Fibroblast of upper back skin (primary cell): ENCODE measurements around the gene CASQ1.
A peak's percentile ranks its signal among the peaks of the same experiment; 100 is the strongest.

Experiments
- DNase-seq: peaks from one replicate; pipeline ENCODE4 v3.0.0-alpha.2; 2013

The CASQ1 gene

GRCh38 chr1:160206421-160207117 is 16.2 kb downstream of the CASQ1 start:
- peak; percentile 93 for DNase-seq

DNA sequence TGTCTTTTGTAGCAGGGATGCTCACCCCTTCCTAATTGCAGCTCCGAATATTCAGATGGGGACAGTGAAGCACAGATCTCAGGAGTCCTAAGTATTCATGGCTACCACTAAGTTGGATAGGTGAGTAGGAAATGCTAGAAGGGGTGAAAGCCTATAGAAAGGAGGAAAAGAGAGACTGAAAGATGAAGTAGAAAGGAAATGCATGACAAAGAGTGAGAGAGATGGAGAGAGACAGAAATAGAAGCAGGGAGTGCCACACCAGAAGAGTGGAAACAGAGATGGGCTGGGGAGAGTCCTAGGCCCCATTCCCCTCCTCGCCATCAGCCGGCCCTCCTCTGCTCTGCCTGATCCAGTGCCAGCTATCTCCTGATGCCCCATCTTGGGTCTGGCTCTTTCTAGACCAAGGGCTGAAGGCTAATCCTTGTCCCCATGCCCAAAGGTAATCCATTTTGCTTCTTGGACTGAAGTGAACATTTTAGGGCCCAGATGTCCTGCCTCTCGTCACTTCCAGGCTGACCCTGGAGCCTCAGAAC is 16.8 kb downstream of the CASQ1 start:
- no peak for DNase-seq

- no peak for DNase-seq
These were observed 17.6 kb downstream of the CASQ1 start for GRCh38 chr1:160207771-160208556.

GRCh38 chr1:160208557-160209320 is 18.4 kb downstream of the CASQ1 start:
- no peak for DNase-seq

DNA sequence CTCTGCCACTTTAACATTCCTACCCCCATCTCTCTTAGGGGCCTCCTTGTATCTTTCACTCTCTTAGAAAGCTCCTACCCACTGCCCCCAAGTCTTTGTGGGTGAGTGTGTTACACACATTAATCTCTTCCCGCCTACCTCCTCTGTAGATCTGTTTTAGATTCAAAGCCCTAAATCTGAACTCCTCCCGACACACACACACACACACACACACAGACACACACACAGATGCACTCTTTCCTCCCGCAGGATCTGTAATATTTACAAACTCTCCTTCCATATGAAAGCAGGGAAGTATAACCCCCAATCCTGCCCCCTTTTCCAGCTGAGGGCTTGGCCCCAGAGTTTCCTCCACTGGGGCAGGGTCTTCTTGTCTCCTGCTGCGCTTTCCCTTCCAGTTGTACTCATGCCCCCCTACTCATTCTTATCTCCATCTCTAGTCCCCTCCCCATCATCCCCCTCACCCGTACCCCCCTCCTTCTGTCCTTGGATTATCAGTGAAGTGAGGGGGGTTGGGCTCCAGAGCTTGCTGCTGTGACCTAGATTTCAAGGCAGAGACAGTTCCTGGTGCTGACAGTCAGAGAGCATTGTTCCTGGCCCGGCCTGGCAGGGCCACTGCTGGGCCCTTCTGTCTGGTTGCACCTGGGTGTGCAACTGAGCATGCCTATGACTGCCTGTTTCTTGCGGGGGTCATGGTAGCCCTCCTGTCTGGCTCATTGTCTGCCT is 19.1 kb downstream of the CASQ1 start:
- no peak for DNase-seq

DNA sequence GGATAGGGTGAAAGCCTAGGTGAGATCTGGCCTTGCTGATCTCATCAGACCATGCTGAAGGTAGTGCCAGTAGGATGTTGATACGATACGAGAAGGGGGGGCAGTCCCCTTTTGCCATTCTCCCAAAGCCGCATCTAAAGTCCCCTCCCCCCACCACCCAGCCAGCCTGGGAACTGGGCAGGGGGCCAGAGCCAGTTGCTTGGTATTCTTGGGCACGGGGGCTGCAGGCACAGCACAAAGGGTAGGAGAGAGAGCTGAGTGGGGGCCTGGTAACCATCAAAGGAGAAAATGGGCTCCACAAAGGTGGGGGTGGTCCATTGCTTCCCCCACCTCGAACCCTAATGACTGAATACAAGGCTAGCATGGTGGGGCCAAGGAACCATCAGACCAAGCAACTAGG is 20.2 kb downstream of the CASQ1 start:
- DNase-seq = no peak

DNA sequence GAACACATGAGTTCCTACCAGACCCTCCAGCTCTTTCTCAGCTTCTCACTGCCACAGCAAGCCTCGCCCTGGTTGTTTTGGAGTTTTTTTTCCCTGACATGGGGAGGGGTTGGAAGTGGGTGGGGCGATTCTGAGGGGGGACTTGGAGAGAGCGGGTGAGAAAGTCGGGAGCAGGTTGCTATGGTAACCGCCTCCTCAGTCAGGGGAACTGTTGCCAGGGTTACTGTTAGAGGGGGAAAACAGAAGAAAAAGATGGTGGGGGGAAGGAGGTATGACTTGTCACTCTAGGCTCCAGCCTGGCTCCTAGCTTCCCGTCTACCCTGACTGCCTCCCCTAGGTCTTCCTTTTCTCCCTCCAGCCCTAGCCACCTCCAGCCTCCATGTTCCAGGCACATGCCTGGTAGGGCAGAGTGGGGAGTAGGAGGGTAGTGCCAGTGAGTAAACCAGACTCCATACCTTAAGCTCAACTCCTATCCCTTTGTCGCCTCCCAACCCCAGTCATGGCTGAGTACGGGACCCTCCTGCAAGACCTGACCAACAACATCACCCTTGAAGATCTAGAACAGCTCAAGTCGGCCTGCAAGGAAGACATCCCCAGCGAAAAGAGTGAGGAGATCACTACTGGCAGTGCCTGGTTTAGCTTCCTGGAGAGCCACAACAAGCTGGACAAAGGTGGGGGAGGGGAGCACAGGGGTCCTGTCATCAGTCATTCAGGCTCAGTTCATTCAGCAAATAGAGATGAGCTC is 20.8 kb downstream of the CASQ1 start:
- no peak for DNase-seq

DNA sequence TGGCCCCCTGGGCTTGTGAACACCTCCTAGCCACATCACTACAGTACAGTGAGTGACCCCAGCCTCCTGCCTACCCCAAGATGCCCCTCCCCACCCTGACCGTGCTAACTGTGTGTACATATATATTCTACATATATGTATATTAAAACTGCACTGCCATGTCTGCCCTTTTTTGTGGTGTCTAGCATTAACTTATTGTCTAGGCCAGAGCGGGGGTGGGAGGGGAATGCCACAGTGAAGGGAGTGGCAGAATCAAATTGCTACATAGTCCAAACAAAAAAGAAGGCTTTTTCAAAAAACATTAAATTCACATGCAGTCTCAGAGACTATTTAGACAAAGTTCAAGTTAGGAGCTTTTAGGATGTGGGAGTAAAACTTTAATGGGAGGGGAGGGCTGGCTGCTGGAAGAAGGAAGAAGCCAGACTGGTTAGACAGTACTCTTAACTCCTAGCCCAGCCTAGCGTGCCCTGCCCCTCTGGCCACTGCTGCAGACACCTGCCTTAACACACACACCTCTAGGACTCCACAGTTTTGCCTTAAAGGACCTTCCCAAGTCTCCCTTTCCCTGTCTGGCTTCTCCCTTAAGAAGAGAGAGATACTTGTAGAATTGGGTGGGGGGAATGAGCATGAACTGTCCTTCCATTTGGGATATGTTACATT is 24.2 kb downstream of the CASQ1 start:
- DNase-seq = no peak

- DNase-seq = no peak
These were observed 25.9 kb downstream of the CASQ1 start for GRCh38 chr1:160216301-160216700.

GRCh38 chr1:160217481-160218051 is 27.2 kb downstream of the CASQ1 start:
- no peak for DNase-seq

- DNase-seq = peak; percentile 74
These were observed 28.9 kb downstream of the CASQ1 start for GRCh38 chr1:160219062-160219929.

DNA sequence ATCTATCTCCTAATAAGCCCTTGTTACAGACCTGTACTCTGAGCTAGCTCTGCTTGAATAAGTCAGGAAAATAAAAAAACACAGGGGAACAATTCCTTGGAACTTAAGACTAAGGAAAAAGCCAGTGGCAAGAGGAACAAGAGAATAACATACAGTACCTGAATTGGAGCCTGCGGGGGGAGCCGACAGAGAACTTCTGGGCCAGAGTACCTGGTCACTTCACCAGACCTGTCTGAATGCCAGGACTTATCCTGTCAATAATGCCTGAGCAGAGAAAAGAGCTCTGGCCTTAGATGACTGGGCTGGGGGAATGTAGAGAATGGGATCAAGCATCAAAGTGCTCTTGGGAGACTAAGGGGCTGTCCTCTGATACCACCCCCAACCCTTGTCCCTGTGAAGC is 29.9 kb downstream of the CASQ1 start:
- no peak for DNase-seq

GRCh38 chr1:160221089-160221488 is 30.7 kb downstream of the CASQ1 start:
- no peak for DNase-seq

- peak; percentile 65 for DNase-seq
These were observed 32.2 kb downstream of the CASQ1 start for GRCh38 chr1:160222546-160222945.

GRCh38 chr1:160224606-160225005 is 34.2 kb downstream of the CASQ1 start:
- no peak for DNase-seq

- DNase-seq = no peak
These were observed 35.0 kb downstream of the CASQ1 start for GRCh38 chr1:160225345-160225744.

DNA sequence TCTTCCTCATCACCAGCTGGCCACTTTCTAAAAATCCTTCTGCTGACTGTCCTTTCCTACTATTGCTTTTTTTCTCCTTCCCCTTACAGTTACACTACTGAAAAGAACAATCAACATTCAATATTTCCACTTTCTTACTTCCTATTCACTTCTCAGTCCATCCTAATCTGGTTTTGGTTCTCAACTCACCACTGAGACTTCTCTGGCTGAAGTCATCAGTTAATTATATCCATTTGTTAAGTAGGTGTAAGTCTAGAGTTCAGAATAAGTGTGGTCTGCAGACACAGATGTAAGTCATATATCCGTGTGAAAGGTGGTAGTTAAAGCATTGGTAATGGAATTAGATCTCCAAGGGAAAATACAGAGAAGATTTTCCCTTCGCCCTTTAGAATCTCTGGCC is 36.2 kb downstream of the CASQ1 start:
- DNase-seq = no peak

DNA sequence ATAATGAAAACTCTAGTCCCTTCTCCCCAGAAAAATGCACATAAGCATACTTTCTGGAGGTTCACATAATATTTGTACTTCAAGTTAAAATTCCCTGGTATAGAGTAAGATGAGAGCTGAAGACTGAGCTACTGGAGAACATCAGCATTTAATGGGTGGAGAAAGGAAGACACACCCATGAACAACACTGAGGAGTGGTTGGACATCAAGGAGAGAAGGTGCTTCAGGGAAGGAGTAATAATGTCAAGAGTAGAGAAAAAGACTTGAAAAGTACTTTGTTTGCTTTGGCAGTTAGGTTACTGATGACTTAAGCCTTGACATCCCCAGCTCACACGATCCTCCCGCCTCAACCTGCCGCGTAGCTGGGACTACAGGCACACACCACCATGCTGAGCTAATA is 36.7 kb downstream of the CASQ1 start:
- DNase-seq = no peak

DNA sequence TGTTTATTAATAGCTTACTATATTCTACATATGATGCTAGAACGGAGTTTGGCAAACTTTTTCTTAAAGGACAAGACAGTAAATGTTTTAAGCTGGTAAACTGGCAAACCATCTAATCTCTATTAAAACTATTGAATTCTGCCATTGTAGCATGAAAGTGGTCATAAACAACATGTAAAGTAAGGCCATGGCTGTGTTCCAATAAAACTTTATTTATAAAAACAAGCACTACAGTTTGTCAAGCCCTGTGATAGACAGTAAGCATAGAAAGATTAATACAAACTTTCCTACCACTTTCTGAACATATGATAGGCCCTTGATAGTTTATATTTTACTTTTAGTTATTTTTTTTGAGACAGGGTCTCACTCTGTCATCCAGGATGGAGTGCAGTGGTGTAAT is 37.2 kb downstream of the CASQ1 start:
- no peak for DNase-seq

- no peak for DNase-seq
These were observed 38.1 kb downstream of the CASQ1 start for GRCh38 chr1:160228431-160228830.
